GM13977 (cell line): Measurements from ENCODE around the gene TMEM135.
"Not testable (repeated sequence)": the region's sequence is repeated elsewhere in the genome, so short reads cannot be mapped to it uniquely, and the experiment has no call there.

Experiments
- DNase-seq: peaks from one replicate; pipeline ENCODE4 v3.0.0; 2012; ENCODE audit warnings: low spot score
- in situ Hi-C: fragments of 300-500 bp; cut with MboI; formaldehyde crosslinking; loops from one replicate; pipeline ENCODE4 v1.12.0; 2022; ENCODE audit warnings: low sequenced_read_pairs, low pct_unique_long_range_greater_than_20kb, mixed read lengths, inconsistent platforms; ENCODE audit not compliant: unreplicated experiment
- TF ChIP-seq, protein P1 (sequence below): IDR thresholded peaks from 2 replicates; pipeline ENCODE4 v1.5.1; 2012; ENCODE audit warnings: mild to moderate bottlenecking, control low read depth; ENCODE audit not compliant: insufficient read depth; ENCODE audit errors: extremely low read depth, missing control alignments

TMEM135 gene

DNA sequence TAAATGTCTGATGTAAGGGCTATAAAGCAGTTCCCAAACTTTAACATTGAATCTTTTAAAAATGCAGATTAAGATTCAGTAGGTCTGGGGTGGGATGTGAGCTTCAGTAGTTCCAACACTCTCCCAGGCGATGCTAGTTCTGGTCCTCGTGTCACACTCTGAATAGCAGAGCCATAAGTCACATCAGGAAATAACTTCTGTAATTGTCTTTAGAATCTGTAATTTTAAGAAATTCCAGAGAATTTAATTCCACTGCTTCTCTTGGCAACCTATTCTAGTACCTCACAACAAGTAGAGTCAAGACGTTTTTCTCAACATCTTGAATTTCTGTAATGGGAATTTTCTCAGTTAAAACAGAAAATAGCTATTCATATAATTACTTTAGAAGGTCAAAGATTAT, 223.1 kb downstream of the TMEM135 start:
- TF ChIP-seq, protein P1, sequence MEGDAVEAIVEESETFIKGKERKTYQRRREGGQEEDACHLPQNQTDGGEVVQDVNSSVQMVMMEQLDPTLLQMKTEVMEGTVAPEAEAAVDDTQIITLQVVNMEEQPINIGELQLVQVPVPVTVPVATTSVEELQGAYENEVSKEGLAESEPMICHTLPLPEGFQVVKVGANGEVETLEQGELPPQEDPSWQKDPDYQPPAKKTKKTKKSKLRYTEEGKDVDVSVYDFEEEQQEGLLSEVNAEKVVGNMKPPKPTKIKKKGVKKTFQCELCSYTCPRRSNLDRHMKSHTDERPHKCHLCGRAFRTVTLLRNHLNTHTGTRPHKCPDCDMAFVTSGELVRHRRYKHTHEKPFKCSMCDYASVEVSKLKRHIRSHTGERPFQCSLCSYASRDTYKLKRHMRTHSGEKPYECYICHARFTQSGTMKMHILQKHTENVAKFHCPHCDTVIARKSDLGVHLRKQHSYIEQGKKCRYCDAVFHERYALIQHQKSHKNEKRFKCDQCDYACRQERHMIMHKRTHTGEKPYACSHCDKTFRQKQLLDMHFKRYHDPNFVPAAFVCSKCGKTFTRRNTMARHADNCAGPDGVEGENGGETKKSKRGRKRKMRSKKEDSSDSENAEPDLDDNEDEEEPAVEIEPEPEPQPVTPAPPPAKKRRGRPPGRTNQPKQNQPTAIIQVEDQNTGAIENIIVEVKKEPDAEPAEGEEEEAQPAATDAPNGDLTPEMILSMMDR = no peak
- in situ Hi-C loops = no loop called here
- no peak for DNase-seq

DNA sequence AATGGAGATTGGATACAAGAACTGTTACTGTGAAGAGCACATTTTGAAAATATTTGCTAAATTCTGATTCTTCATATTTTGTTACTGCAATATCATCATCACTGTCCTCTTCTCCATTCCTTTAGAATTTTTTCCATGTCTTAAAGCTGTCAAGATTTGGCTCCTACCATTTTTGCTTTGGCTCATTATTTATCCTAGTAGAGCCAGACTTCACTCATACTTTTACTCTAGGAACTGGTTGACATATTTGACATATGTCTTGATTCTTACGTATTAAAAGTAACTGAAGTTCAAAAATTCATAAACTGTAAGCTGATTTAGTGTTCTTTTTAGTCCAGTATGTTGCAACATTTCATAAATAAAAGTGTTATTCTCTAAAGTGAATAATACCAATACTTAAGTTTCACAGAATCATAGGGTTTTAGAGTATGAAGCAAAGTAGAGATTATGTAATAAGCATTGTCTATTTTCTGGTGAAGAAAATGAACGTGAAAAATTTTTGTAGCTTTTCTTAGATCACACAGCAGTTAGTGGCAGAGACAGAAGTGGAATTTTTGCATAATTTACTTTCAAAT, 225.6 kb downstream of the TMEM135 start:
- in situ Hi-C loops = no loop called here
- no peak for DNase-seq
- TF ChIP-seq, protein P1 = no peak

DNA sequence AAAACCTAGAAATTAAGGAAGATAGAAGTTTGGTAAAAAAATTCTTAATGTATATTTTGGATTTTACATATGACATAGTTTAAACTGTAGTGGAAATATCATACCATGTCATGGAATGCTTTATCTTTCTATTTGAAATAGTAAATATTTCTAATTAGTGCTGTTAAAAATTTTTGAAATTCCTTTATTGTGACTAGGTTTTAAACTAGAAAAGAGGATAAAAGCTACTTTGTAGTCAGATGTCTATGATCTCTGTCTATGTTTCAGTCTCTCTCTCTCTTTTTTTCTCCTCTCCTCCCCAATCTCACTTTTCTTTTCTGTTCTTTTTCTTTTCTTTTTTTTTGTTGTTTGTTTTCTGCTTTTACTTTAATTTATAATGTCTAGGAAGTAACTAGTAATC, 226.2 kb downstream of the TMEM135 start:
- in situ Hi-C loops = no loop called here
- TF ChIP-seq, protein P1 = no peak
- no peak for DNase-seq

DNA sequence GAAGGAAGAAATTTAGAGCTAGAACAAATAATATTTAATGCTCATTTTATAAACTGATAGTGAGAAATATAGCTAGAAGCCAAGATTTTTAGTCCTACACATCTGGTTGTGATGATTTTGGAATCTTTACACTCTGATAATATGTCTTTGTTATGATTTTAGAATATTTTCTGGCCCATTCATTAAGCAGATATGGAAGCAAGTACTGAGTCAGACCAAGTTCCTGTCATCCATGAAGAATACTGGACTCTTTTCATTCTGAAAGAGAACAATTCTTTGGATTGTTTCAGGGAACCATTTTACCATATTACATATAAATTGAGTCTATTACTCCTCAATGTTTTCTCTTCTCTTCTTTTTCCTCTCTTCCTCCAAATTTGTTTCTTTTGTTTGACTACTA, 227.4 kb downstream of the TMEM135 start:
- DNase-seq = no peak
- TF ChIP-seq, protein P1 = no peak
- in situ Hi-C loops = no loop called here

DNA sequence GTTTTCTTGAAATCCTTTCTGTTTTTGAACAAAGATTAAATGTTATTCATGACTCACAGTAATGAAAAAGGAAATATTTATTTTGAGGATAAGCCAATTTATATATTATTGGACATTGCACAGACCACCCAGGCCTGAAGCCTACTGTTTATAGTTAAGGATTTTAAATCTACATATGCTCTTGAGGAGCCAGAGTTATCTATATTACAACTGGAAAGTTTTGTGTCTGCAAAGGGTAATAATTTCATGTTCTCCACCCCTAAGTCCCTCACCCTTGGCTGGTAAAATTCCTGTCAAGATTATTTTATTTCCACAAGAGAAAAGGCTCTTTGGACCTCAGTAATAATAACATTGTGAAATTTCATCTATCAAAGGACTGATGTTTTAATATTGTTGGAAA, 228.2 kb downstream of the TMEM135 start:
- in situ Hi-C loops = no loop called here
- DNase-seq = no peak
- TF ChIP-seq, protein P1 = no peak

DNA sequence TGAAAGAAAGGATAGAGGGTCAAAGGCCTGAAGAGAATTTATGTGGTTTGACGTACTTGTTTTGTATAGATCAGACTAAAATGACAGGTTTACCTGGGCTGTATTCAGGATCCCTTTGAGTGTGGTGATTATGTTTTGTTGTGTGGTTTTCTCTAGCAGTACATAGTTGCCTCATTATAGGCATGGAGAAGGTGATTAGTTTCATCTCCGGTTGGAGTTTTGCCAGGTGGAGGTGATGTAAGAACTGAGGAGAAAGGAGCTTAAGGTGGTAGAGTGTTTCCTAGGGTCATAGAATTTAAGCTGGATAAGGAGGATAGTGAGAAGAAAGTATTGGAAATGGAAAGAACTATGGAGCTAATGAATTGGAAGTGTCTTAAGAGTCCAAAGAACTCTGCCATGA, 229.0 kb downstream of the TMEM135 start:
- in situ Hi-C loops = no loop called here
- DNase-seq = no peak
- TF ChIP-seq, protein P1 = no peak

DNA sequence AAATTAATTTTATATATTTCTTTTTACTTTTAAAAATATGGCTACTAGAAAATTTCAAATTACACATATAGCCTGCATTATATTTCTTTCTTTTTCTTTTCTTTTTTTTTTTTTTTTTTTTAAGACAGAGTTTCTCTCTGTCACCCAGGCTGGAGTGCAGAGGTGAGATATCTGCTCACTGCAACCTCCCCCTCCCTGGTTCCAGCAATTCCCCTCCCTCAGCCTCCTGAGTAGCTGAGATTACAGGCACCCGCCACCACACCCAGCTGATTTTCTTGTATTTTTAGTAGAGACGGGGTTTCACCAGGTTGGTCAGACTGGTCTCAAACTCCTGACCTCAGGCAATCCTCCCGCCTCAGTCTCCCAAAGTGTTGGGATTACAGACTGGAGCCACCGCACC, 234.2 kb downstream of the TMEM135 start:
- in situ Hi-C loops, DNase-seq: not testable (repeated sequence)
